ENCODE measurements around the gene RSPO4.

The RSPO4 gene

DNA sequence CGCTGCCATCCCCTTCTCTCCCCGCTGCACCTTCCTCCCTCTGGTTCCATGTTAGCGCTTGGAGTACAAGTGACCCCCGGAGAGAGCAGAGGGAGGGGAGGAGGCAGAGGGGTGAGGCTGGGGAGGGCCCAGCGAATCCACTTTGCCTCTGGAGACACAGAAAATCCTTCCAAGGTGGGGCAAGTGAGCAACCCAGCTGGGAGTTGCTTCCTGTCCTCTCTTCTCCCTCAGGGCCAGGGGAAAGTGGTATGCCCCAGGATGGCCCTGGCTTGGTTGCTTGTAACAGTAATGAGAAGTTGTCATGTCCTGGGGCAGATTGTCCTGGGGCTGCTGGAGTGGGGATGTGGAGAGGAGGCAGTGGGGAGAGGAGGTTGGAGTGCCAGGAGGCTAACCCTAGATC lies 85.3 kb downstream of the RSPO4 start:
- H3K4me3 ChIP-seq (ENCODE audit: low read depth, low read length) = no peak overlapping the region
- no peak for DNase-seq (ENCODE audit: low read depth)
- TF ChIP-seq, protein P1, sequence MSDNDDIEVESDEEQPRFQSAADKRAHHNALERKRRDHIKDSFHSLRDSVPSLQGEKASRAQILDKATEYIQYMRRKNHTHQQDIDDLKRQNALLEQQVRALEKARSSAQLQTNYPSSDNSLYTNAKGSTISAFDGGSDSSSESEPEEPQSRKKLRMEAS (IDR thresholded peaks at IDR 0.05; ENCODE audit: low read depth, low read length) = no peak
- TF ChIP-seq POLR2A (IDR thresholded peaks at IDR 0.05; ENCODE audit: extremely low read depth, insufficient read length) (no peak), MYC (IDR thresholded peaks at IDR 0.05; ENCODE audit: low read depth, low read length) (no peak), CTCF (IDR thresholded peaks at IDR 0.05; ENCODE audit: low read depth, low read length) (no peak)

GRCh38 chr20:916125-916799 lies 85.8 kb downstream of the RSPO4 start, which contains the start of gene ANGPT4:
TSS of gene ANGPT4 (minus strand) at chr20:916334. CDS start at chr20:916214, 120 bp downstream.
- H3K4me3 ChIP-seq (ENCODE audit: low read depth, low read length) = no peak within 1 kb of the TSS
- DNase-seq (ENCODE audit: low read depth) = peak; percentile 22
- TF ChIP-seq MYC (IDR thresholded peaks at IDR 0.05; ENCODE audit: low read depth, low read length) = no peak
- no peak for TF ChIP-seq POLR2A (IDR thresholded peaks at IDR 0.05; ENCODE audit: extremely low read depth, insufficient read length)
- TF ChIP-seq, protein P1 (IDR thresholded peaks at IDR 0.05; ENCODE audit: low read depth, low read length) = no peak
- no peak for TF ChIP-seq CTCF (IDR thresholded peaks at IDR 0.05; ENCODE audit: low read depth, low read length)

GRCh38 chr20:914727-915498 lies 87.2 kb downstream of the RSPO4 start:
- no peak for DNase-seq (ENCODE audit: low read depth)
- no peak overlapping the region for H3K4me3 ChIP-seq (ENCODE audit: low read depth, low read length)
- TF ChIP-seq MYC (IDR thresholded peaks at IDR 0.05; ENCODE audit: low read depth, low read length) (no peak), POLR2A (IDR thresholded peaks at IDR 0.05; ENCODE audit: extremely low read depth, insufficient read length) (no peak), CTCF (IDR thresholded peaks at IDR 0.05; ENCODE audit: low read depth, low read length) (no peak)
- TF ChIP-seq, protein P1 (IDR thresholded peaks at IDR 0.05; ENCODE audit: low read depth, low read length) = no peak

GRCh38 chr20:913306-913849 lies 88.7 kb downstream of the RSPO4 start:
- H3K4me3 ChIP-seq (ENCODE audit: low read depth, low read length) = no peak overlapping the region
- TF ChIP-seq, protein P1 (IDR thresholded peaks at IDR 0.05; ENCODE audit: low read depth, low read length) = no peak
- TF ChIP-seq CTCF (IDR thresholded peaks at IDR 0.05; ENCODE audit: low read depth, low read length) (no peak), POLR2A (IDR thresholded peaks at IDR 0.05; ENCODE audit: extremely low read depth, insufficient read length) (no peak), MYC (IDR thresholded peaks at IDR 0.05; ENCODE audit: low read depth, low read length) (no peak)
- no peak for DNase-seq (ENCODE audit: low read depth)

- no peak for DNase-seq (ENCODE audit: low read depth)
- no peak overlapping the region for H3K4me3 ChIP-seq (ENCODE audit: low read depth, low read length)
- TF ChIP-seq, protein P1 (IDR thresholded peaks at IDR 0.05; ENCODE audit: low read depth, low read length) = no peak
- TF ChIP-seq MYC (IDR thresholded peaks at IDR 0.05; ENCODE audit: low read depth, low read length) (no peak), POLR2A (IDR thresholded peaks at IDR 0.05; ENCODE audit: extremely low read depth, insufficient read length) (no peak), CTCF (IDR thresholded peaks at IDR 0.05; ENCODE audit: low read depth, low read length) (no peak)
Observed at GRCh38 chr20:911882-912600, 90.1 kb downstream of the RSPO4 start.
